GM19025 (cell line): Measurements from ENCODE around the gene GGT5.

Experiments used
- ATAC-seq: cut with Tn5 transposase; IDR thresholded peaks from one replicate; pipeline ENCODE4 v1.9.1; 2021; ENCODE audit warnings: mild to moderate bottlenecking, low read depth, moderate library complexity; ENCODE audit not compliant: unreplicated experiment

Gene GGT5

GRCh38 chr22:24170188-24170587 is 74.7 kb downstream of the GGT5 start:
- ATAC-seq = no peak
